OCI-LY1 (cell line): Measurements from ENCODE around the gene ZNF609.

Experiments used
- EZH2 ChIP-seq: fragments of 200-600 bp; sonication (generic), shearing (Covaris generic); IDR thresholded peaks from 2 replicates; pipeline ENCODE4 v1.8.0; 2017; ENCODE audit warnings: borderline replicate concordance, mixed run types, mild to moderate bottlenecking, antibody characterized with exemption, low read length, moderate library complexity, mixed read lengths
- TF ChIP-seq, protein P1 (sequence below): fragments of 200-600 bp; sonication (generic), shearing (Covaris generic); IDR thresholded peaks from 2 replicates; pipeline ENCODE4 v1.5.1; 2017; ENCODE audit warnings: mild to moderate bottlenecking, antibody characterized with exemption, low read length, moderate library complexity, mixed read lengths

DNA sequence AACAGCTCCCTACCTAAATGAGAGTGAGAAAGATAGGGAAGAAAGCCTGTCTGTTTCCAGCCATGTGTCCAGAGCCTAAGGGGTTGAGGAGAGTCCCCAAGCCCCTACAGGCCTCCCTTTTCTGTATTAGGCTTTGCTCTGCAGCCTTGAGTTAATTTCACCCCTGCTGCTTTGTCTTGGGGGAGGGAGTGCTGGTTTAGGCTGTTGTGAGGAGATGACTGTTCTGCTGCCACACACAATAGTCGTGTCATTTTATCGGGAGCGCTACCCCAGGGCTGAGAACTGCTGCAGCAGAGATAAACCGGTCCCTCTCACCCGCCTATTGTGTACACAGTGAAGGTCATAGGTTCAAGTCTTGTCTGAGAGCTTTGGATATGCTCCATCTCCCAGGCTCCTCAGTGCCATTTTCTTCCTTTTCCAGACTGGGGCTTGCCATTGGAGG, 1.4 kb downstream of the ZNF609 start:
- TF ChIP-seq, protein P1, sequence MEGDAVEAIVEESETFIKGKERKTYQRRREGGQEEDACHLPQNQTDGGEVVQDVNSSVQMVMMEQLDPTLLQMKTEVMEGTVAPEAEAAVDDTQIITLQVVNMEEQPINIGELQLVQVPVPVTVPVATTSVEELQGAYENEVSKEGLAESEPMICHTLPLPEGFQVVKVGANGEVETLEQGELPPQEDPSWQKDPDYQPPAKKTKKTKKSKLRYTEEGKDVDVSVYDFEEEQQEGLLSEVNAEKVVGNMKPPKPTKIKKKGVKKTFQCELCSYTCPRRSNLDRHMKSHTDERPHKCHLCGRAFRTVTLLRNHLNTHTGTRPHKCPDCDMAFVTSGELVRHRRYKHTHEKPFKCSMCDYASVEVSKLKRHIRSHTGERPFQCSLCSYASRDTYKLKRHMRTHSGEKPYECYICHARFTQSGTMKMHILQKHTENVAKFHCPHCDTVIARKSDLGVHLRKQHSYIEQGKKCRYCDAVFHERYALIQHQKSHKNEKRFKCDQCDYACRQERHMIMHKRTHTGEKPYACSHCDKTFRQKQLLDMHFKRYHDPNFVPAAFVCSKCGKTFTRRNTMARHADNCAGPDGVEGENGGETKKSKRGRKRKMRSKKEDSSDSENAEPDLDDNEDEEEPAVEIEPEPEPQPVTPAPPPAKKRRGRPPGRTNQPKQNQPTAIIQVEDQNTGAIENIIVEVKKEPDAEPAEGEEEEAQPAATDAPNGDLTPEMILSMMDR, result no peak
- TF ChIP-seq EZH2, result no peak
